Measurements from ENCODE around the gene GSG1L. TPM values are rescaled to one million over a fixed set of nuclear protein-coding genes. Genes with fewer than 3 reads are reported as not detected.

Gene GSG1L
- total RNA-seq, 1 donor from 2014 or later = not detected

GRCh38 chr16:27852681-27853080 is 210.8 kb downstream of the GSG1L start:
- DNase-seq (ENCODE audit: low spot score) = no peak

DNA sequence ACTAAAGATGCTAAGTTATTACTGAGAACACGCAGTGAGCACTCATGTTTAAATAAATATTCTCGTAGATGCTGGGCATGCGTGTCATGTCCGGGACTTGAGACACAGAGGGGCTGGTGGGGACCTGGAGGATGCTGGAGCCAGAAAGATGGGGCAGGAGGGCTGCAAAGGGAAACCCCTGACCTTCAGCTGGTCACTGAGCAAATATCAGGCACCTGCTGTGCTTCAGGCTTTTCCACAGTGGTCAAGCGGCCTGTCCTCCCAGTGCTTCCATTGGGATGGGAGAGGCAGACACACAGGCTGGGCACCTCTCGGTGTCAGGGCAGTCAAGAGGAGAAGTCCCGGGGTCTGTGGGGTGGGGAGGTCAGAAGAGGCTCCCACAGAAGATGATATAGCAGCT is 211.4 kb downstream of the GSG1L start:
- DNase-seq (ENCODE audit: low spot score) = no peak

GRCh38 chr16:27851586-27851985 is 211.9 kb downstream of the GSG1L start:
- DNase-seq (ENCODE audit: low spot score) = no peak

DNA sequence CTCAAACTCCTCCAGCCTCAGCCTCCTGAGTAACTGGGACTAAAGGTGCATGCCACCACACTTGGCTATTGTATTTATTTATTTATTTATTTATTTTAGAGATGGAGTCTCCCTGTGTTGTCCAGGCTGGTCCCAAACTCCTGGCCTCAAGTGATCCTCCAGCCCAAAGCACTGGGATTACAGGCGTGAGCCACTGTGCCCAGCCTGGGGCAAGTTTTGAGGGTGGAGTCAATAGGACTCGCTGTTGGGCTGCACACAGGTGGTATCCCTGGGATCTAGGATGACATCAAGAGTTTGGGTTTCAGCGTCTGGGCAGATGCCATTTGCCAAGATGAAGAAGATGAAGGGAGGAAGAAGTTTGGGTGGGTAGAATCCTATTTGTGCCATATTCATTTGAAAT is 213.9 kb downstream of the GSG1L start:
- DNase-seq (ENCODE audit: low spot score) = no peak

DNA sequence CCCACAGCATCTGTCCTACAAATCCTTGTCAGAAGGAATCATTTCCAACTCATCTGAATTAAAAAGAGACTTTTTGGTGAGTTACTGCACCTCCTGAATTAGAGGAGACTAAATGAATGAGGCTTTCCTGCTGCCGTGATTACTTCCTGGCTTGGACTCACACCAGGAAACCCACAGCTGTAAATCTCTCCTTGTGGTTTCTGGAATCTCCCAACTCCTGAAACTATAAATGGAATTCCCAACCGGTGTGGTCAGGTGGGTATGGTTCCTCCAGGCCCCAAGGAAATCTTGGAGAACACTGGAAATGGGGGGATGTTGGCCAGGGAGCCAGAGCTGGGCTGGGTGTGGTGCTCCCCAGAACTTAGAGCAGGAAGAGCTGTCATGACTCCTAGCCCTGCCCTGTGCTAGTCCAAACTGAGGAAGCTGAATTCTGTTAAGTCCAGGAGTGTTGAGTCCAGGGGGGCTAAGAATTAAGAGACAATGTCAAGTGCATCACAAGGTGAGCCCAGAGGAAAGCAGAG is 216.4 kb downstream of the GSG1L start:
- no peak for DNase-seq (ENCODE audit: low spot score)

DNA sequence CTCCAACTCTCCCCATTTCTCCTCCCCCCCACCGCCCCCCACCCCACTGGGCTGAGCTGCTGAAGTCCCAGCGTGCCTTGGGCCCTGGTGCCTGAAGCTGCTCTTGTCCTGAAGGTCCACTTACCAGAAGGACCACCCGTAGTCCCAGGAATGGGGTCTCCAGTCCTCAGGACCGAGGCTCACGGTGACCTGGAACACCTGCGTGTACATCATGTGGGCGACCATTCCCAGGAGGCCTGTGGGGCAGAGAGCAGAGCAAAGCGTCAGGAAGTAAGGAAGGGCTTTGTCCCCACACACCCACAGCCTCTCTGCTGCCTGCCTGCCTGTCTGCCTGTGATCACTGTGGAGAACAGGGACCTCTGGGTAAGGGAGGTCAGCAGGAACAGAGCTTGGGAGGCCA is 218.7 kb downstream of the GSG1L start:
- no peak for DNase-seq (ENCODE audit: low spot score)

DNA sequence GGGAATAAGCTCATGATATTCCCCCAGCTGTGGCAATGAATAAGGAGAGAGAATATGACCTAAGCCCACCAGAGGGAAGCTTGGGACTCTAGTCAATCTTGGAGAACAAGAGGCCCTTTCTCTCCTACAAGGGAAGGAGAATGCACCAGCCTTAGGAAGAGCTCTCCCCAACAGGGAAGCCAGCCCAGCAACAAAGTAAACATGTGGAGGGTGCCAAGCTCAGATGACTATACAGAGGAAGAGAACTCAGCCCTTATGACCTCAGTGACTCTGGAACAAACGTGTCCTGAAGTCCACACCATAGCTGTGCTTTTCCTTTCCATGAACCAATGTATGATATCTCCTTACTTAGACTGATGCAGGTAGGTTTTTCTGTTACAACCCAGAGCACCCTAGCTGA is 219.7 kb downstream of the GSG1L start:
- DNase-seq (ENCODE audit: low spot score) = no peak

- no peak for DNase-seq (ENCODE audit: low spot score)
These were observed 221.6 kb downstream of the GSG1L start for GRCh38 chr16:27841911-27842310.

DNA sequence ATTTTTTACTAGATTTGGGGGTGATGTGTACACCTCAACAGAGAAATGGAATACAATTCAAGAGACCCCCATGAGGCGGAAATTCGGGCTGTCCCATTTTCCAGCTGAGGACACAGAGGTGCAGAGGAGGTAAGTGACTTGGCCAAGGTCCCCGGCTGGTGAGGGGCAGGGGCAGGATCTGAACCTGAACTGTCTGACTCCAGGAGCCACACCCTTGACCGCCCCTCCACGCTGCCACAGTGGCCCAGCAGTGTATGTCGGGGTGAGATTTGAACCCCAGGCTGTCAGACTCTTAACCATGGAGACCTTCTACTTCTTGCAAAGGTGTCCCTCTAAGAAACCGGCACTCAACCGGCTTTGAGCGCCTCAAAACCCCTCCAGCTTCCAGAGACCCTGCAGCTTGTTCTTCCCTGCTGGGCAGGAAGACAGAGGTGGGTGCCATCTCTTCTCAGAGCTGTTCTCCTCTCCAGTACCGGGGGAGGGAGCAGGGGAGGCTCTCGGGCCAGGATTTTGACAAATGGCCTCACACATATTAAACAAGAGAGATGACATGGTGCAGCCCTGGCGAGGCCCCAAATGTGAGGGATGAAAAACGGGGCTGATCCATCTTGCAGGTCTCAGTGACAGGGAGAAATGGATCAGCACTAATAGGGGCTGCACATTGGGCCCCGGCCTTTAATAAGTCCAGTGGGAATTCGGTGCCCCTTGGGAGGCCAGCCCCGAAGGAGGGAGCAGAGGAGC is 222.3 kb downstream of the GSG1L start:
- no peak for DNase-seq (ENCODE audit: low spot score)

GRCh38 chr16:27840311-27841060 is 223.0 kb downstream of the GSG1L start:
- no peak for DNase-seq (ENCODE audit: low spot score)

DNA sequence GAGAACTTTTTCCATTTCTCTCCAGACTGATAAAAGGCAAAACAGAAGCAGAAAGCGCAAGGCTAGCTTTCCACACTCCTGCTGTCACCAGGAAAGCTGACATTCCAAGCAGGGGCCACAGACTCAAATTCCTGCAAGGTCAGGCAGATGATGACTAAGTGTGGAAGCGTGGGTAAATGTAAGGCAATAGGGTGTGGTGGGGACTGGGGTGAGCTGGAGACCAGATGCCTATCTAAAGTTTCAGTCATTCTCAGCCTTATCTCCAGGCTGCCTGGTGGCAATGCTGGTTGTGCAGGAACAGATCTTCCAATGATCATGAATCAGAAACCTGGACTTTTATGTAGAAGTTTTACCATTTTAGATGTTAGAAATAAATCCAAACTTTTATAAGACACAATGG is 224.1 kb downstream of the GSG1L start:
- no peak for DNase-seq (ENCODE audit: low spot score)

- no peak for DNase-seq (ENCODE audit: low spot score)
These were observed 224.9 kb downstream of the GSG1L start for GRCh38 chr16:27838536-27839175.

DNA sequence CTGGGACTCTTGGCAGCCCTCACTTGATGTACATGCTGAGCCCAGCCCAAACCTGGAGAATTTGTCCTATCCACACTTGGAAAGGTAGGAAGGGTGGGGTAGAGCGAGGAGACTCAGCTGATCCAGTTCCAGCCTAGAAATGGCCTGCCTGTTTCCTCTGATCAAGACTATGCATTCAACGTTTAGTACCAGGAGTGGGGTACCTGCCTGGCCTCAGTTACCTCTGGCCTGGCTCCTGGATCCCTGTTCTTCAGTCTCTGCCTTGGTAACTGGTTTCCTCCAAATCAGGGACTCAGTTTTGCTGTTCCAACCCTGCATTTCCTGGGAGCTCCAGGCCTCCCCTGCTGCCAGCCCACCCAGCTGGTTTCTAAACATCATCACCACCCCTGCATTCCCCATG is 233.5 kb downstream of the GSG1L start:
- no peak for DNase-seq (ENCODE audit: low spot score)

DNA sequence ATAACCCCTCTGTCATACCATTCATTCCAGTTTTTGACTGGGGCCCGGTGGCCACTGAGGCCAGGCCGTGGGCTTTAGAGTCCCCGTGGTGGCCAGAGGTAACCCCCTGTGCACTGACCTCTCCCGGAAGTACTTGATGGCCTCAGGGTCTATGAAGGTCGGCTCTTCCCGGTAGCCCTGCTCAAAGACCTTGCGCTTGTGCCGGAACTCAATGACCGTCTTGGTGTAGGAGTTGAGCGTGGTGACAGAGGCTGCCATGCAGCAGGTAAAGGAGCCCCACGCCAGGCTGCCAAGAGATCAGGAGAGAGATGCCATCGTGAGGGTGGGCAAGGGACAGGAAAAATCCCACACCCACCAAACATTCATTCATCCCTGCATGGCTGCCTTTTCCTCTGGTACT is 234.8 kb downstream of the GSG1L start:
- DNase-seq (ENCODE audit: low spot score) = no peak

GRCh38 chr16:27827765-27828164 is 235.7 kb downstream of the GSG1L start:
- no peak for DNase-seq (ENCODE audit: low spot score)

GRCh38 chr16:27826893-27827289 is 236.6 kb downstream of the GSG1L start:
- no peak for DNase-seq (ENCODE audit: low spot score)

DNA sequence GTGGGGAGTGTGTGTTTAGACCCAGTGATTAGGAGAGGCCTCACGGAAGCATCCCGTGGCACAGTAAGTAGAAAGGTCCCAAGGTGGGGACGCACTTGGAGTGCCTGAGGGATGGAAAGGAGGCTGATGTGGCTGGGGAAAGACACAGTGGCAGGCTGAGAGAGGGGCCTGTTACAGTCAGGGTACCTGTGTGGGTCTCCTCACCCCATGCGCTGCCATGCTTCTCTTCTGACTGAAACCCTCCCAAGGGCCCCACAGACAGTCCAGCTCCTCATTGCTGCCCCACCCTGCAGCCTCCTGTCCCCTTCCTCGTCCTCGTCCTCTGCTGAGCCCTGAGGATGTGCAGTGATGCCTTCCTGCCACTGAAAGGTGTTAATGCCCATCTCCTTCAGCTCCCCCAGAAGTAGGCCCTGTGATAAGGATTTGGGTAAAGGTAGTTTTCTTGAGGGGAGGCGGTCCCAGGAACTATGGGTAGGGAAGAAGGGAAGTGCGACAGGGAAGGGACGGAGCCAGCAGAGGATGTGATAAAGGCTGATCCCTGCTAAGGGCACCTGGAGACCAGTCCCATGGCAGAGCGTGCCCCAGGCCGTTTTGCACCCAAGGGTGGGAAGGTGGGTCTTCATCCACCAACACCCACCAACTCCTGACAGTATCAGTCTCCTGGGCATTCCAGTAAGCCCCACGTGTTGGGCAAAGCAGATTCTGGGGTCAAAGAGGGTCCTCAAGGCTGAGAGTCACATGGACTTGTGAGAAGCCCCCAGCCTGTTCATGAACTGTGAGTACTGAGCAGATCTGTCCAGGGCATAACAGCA is 237.2 kb downstream of the GSG1L start:
- no peak for DNase-seq (ENCODE audit: low spot score)

DNA sequence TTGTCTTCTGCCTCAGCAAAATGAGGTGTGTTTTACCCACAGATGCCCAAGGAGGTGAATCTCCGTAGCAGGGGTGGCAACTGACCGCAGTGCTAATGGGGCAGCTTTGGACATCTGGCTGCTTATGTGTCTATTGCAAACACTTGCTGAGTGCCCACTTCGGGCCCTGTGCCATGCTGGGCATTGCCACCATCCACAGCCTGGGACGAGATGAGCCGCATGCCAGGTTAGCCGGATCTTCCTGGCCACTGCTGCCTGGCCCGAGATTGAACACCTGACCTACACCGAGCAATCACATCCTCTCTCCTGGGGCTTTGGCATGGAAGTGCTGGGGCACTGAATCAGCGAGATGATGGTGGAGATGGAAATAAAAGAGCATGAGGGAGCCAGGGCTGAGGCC is 238.7 kb downstream of the GSG1L start:
- DNase-seq (ENCODE audit: low spot score) = no peak

GRCh38 chr16:27824006-27824405 is 239.5 kb downstream of the GSG1L start:
- DNase-seq (ENCODE audit: low spot score) = no peak

- no peak for DNase-seq (ENCODE audit: low spot score)
These were observed 240.1 kb downstream of the GSG1L start for GRCh38 chr16:27823421-27823820.

GRCh38 chr16:27822996-27823395 is 240.5 kb downstream of the GSG1L start:
- DNase-seq (ENCODE audit: low spot score) = peak; percentile 63

GRCh38 chr16:27822529-27822928 is 241.0 kb downstream of the GSG1L start:
- DNase-seq (ENCODE audit: low spot score) = peak; percentile 53

Data from mucosa of gallbladder (tissue), 1 donor.